Esophagus mucosa (tissue), 1 donor: Measurements from ENCODE around the gene THBS3. TPM values are rescaled to one million over a fixed set of nuclear protein-coding genes. Genes with fewer than 3 reads are reported as not detected.
"Not testable (repeated sequence)": the region's sequence is repeated elsewhere in the genome, so short reads cannot be mapped to it uniquely, and the experiment has no call there.

ENCODE experiments used
- ATAC-seq: fragments of 200-7000 bp; cut with Tn5 transposase; one replicate; pipeline ENCODE4 v1.9.1; 2020
- total RNA-seq: library from RNA; stranded (reverse); gene quantifications from one replicate; pipeline ENCODE4 v1.2.4, GENCODE V29; 2023
- donor health status: DM: yes; HTN: yes; CAD: no.

The THBS3 gene
- total RNA-seq, 1 donor from 2014 or later = 14.5 TPM

- ATAC-seq = not testable (repeated sequence)
Observed at GRCh38 chr1:155233502-155233901, 25.8 kb upstream of the THBS3 start.

- not testable (repeated sequence) for ATAC-seq
Observed at GRCh38 chr1:155232001-155232978, 24.6 kb upstream of the THBS3 start.

- not testable (repeated sequence) for ATAC-seq
Observed at GRCh38 chr1:155231302-155231701, 23.6 kb upstream of the THBS3 start.

- ATAC-seq = no peak
Observed at GRCh38 chr1:155228096-155228427, 20.4 kb upstream of the THBS3 start.

- ATAC-seq = peak; percentile 97
Observed at GRCh38 chr1:155227261-155228095, 19.8 kb upstream of the THBS3 start.

- peak; percentile 47 for ATAC-seq
Observed at GRCh38 chr1:155226910-155227260, 19.2 kb upstream of the THBS3 start.

- peak; percentile 43 for ATAC-seq
Observed at GRCh38 chr1:155226188-155226909, 18.7 kb upstream of the THBS3 start.

- ATAC-seq = not testable (repeated sequence)
Observed at GRCh38 chr1:155225404-155225759, 17.7 kb upstream of the THBS3 start.

- ATAC-seq = no peak
Observed at GRCh38 chr1:155223047-155223446, 15.3 kb upstream of the THBS3 start.

GRCh38 chr1:155220211-155220965 is 12.7 kb upstream of the THBS3 start:
- ATAC-seq = peak; percentile 53

GRCh38 chr1:155219592-155220031 is 11.9 kb upstream of the THBS3 start:
- peak; percentile 14 for ATAC-seq

- ATAC-seq = peak; percentile 24
Observed at GRCh38 chr1:155218854-155219591, 11.3 kb upstream of the THBS3 start.

- peak; percentile 28 for ATAC-seq
Observed at GRCh38 chr1:155214702-155215101, 7.0 kb upstream of the THBS3 start.

GRCh38 chr1:155212051-155212440 is 4.3 kb upstream of the THBS3 start:
- ATAC-seq = not testable (repeated sequence)

GRCh38 chr1:155211381-155212050 is 3.8 kb upstream of the THBS3 start:
- ATAC-seq = not testable (repeated sequence)

- no peak for ATAC-seq
Observed at GRCh38 chr1:155210314-155211104, 2.8 kb upstream of the THBS3 start.

GRCh38 chr1:155209312-155209721 is 1.6 kb upstream of the THBS3 start:
- ATAC-seq = no peak

GRCh38 chr1:155208541-155209311 is 1.0 kb upstream of the THBS3 start, which contains the start of gene MTX1:
MTX1 (plus strand) TSS chr1:155208695; CDS start chr1:155208805, 110 bp downstream.
- peak; percentile 73 for ATAC-seq
